Activated CD4-positive, alpha-beta T cell treated with anti-CD3 and anti-CD28 coated beads, Interleukin-2, amount 50 U/mL, for 16 hours (primary cell): Measurements from ENCODE around the gene CCDC40.

Source experiments
- DNase-seq: peaks from one replicate; pipeline ENCODE4 v3.0.0-alpha.2; 2020

The CCDC40 gene

GRCh38 chr17:80147035-80147822 is 110.8 kb downstream of the CCDC40 start, which contains the start of gene EIF4A3:
Gene EIF4A3 (minus strand): TSS chr17:80147128. CDS start chr17:80146961, 167 bp downstream.
- peak; percentile 99 for DNase-seq
